H1 (cell line): ENCODE data around the gene GPSM3. TPM values are rescaled to one million over a fixed set of nuclear protein-coding genes. Genes with fewer than 3 reads are reported as not detected.

Source experiments
- CTCF ChIA-PET: fragments of 300-600 bp; sonication (Branson Sonifier 250); formaldehyde crosslinking; loops from one replicate; lab custom pipeline; 2021; ENCODE audit not compliant: partially characterized antibody; lab: Charles Lee
- POLR2A ChIA-PET: fragments of 300-600 bp; sonication (Branson Sonifier 250); formaldehyde crosslinking; loops from one replicate; lab custom pipeline; 2021; ENCODE audit warnings: inconsistent platforms; ENCODE audit not compliant: partially characterized antibody; lab: Charles Lee
- DNase-seq, 2 experiments: peaks; one replicate each; pipeline versions ENCODE4 v3.0.0 to v3.0.0-alpha.2; 2010 to 2022; ENCODE audit warnings: low spot score in 2 of 2, low read depth in 1 of 2, mixed read lengths in 1 of 2
- FAIRE-seq: peaks from 2 replicates; lab custom pipeline; 2011; peaks lifted over from hg19 to GRCh38; lab: Jason Lieb, UNC
- H2AFZ ChIP-seq: 2 replicates; pipeline ENCODE4 v1.8.1; 2012; ENCODE audit warnings: low read length, inconsistent platforms
- H2AK5ac ChIP-seq: 2 replicates; pipeline ENCODE4 v1.6.1; 2013; ENCODE audit warnings: low read depth, low read length
- H2BK120ac ChIP-seq: replicated peaks from 2 replicates; pipeline ENCODE3; 2013; ENCODE audit warnings: low read depth, low read length, inconsistent platforms
- H2BK12ac ChIP-seq: 2 replicates; pipeline ENCODE4 v1.6.1; 2013; ENCODE audit warnings: low read depth, low read length
- H2BK15ac ChIP-seq: 2 replicates; pipeline ENCODE4 v1.6.1; 2013; ENCODE audit warnings: low read length
- H2BK20ac ChIP-seq: 2 replicates; pipeline ENCODE4 v1.6.1; 2013; ENCODE audit warnings: low read length
- H2BK5ac ChIP-seq: 2 replicates; pipeline ENCODE4 v1.6.1; 2013; ENCODE audit warnings: low read depth, low read length
- H3K14ac ChIP-seq: 2 replicates; pipeline ENCODE4 v1.6.1; 2013; ENCODE audit warnings: inconsistent platforms; ENCODE audit not compliant: insufficient read length
- H3K18ac ChIP-seq: 2 replicates; pipeline ENCODE4 v1.6.1; 2013; ENCODE audit warnings: low read length; ENCODE audit errors: extremely low read depth
- H3K23ac ChIP-seq: 2 replicates; pipeline ENCODE4 v1.6.1; 2013; ENCODE audit warnings: inconsistent platforms; ENCODE audit not compliant: insufficient read length
- H3K23me2 ChIP-seq: 2 replicates; pipeline ENCODE4 v1.6.1; 2013; ENCODE audit warnings: low read depth, low read length
- H3K27ac ChIP-seq: 2 replicates; pipeline ENCODE4 v1.6.1; 2011; ENCODE audit warnings: low read depth, low read length, inconsistent platforms
- H3K27me3 ChIP-seq, 4 experiments: replicated peaks in 1 of 4; 1 replicate in 1 of 4; 2 replicates in 3 of 4; pipeline versions ENCODE4 v1.6.1 to v1.8.1; 2011 to 2013; ENCODE audit warnings: low read length in 3 of 4, mild to moderate bottlenecking in 3 of 4, inconsistent platforms in 2 of 4, mixed read lengths in 2 of 4, moderate library complexity in 1 of 4; ENCODE audit not compliant: control insufficient read depth in 3 of 4, insufficient read depth in 3 of 4; ENCODE audit errors: extremely low read depth in 1 of 4
- H3K36me3 ChIP-seq, 4 experiments: 2 replicates each; pipeline versions ENCODE4 v1.6.1 to v1.8.1; 2011 to 2013; ENCODE audit warnings: mild to moderate bottlenecking in 4 of 4, low read length in 3 of 4, moderate library complexity in 2 of 4, control low read depth in 1 of 4, inconsistent platforms in 1 of 4; ENCODE audit not compliant: insufficient read depth in 4 of 4, control insufficient read depth in 2 of 4
- H3K4ac ChIP-seq: replicated peaks from 2 replicates; pipeline ENCODE3; 2013; ENCODE audit warnings: low read length, low read depth, mixed read lengths, inconsistent platforms; ENCODE audit not compliant: insufficient read length
- H3K4me1 ChIP-seq, 4 experiments: replicated peaks in 1 of 4; 1 replicate in 1 of 4; 2 replicates in 3 of 4; pipeline versions ENCODE4 v1.6.1 to v1.8.1; 2011 to 2013; ENCODE audit warnings: low read length in 3 of 4, inconsistent platforms in 2 of 4, mixed read lengths in 1 of 4; ENCODE audit not compliant: insufficient read depth in 4 of 4, control insufficient read depth in 3 of 4
- H3K4me2 ChIP-seq, 2 experiments: 2 replicates each; pipeline versions ENCODE4 v1.6.1 to v1.8.1; 2011 to 2013; ENCODE audit warnings: low read depth in 2 of 2, low read length in 2 of 2, control low read depth in 1 of 2, inconsistent platforms in 1 of 2, mild to moderate bottlenecking in 1 of 2; ENCODE audit not compliant: insufficient read depth in 1 of 2
- H3K4me3 ChIP-seq, 4 experiments: fragments of 200-600, 300-600 bp in 1 of 4; sonication (generic), shearing (Covaris generic), sonication (Bioruptor Twin) in 1 of 4; 2 replicates each; pipeline versions ENCODE4 v1.5.1 to v1.8.1; 2011 to 2016; ENCODE audit warnings: low read length in 4 of 4, low read depth in 3 of 4, control low read depth in 2 of 4, inconsistent platforms in 2 of 4, mild to moderate bottlenecking in 2 of 4, mixed read lengths in 1 of 4, moderate library complexity in 1 of 4; ENCODE audit not compliant: insufficient read depth in 2 of 4; ENCODE audit errors: extremely low read depth in 1 of 4
- H3K56ac ChIP-seq: replicated peaks from 2 replicates; pipeline ENCODE3; 2013; ENCODE audit warnings: low read depth, mild to moderate bottlenecking, mixed read lengths, low read length, inconsistent platforms; ENCODE audit not compliant: insufficient read length
- H3K79me1 ChIP-seq: 2 replicates; pipeline ENCODE4 v1.6.1; 2013; ENCODE audit warnings: low read depth, low read length, control low read depth
- H3K79me2 ChIP-seq, 2 experiments: 2 replicates each; pipeline versions ENCODE4 v1.6.1 to v1.8.1; 2012 to 2013; ENCODE audit warnings: low read length in 2 of 2, mild to moderate bottlenecking in 2 of 2, inconsistent platforms in 1 of 2; ENCODE audit not compliant: insufficient read depth in 2 of 2, control insufficient read depth in 1 of 2
- H3K9ac ChIP-seq, 4 experiments: replicated peaks in 1 of 4; 1 replicate in 1 of 4; 2 replicates in 3 of 4; pipeline versions ENCODE4 v1.6.1 to v1.8.1; 2011 to 2013; ENCODE audit warnings: low read depth in 3 of 4, low read length in 3 of 4, control low read depth in 2 of 4, mild to moderate bottlenecking in 2 of 4, moderate library complexity in 2 of 4, inconsistent platforms in 1 of 4; ENCODE audit errors: extremely low read depth in 1 of 4
- H3K9me3 ChIP-seq, 2 experiments: 2 replicates each; pipeline versions ENCODE4 v1.6.1 to v1.8.1; 2012 to 2013; ENCODE audit warnings: mild to moderate bottlenecking in 2 of 2, moderate library complexity in 2 of 2, control low read depth in 1 of 2, inconsistent platforms in 1 of 2, low read depth in 1 of 2, low read length in 1 of 2, mixed read lengths in 1 of 2; ENCODE audit not compliant: insufficient read depth in 2 of 2
- H4K20me1 ChIP-seq, 2 experiments: replicated peaks in 1 of 2; 2 replicates each; pipeline versions ENCODE3 to v1.8.1; 2011 to 2013; ENCODE audit warnings: inconsistent platforms in 2 of 2, low read length in 2 of 2, mild to moderate bottlenecking in 1 of 2; ENCODE audit not compliant: insufficient read depth in 2 of 2, control insufficient read depth in 1 of 2
- H4K5ac ChIP-seq: 2 replicates; pipeline ENCODE4 v1.6.1; 2013; ENCODE audit warnings: low read length, low read depth, mixed read lengths, inconsistent platforms; ENCODE audit not compliant: insufficient read length
- H4K8ac ChIP-seq: 2 replicates; pipeline ENCODE4 v1.8.0; 2013; ENCODE audit warnings: mild to moderate bottlenecking, moderate library complexity, low read length, inconsistent platforms; ENCODE audit not compliant: insufficient read depth; ENCODE audit errors: extremely low read depth
- H4K91ac ChIP-seq: replicated peaks from 2 replicates; pipeline ENCODE3; 2013; ENCODE audit warnings: low read length, mixed read lengths, inconsistent platforms; ENCODE audit not compliant: insufficient read length
- KDM4A ChIP-seq: IDR thresholded peaks from one replicate; pipeline ENCODE4 v1.7.1; 2012; ENCODE audit warnings: low read depth, mild to moderate bottlenecking, moderate library complexity, low read length, inconsistent platforms; ENCODE audit not compliant: severe bottlenecking
- NANOG ChIP-seq: IDR thresholded peaks from 2 replicates; pipeline ENCODE4 v1.6.1; 2011; ENCODE audit warnings: low read length, low read depth, mild to moderate bottlenecking, inconsistent platforms; ENCODE audit not compliant: insufficient read depth, poor library complexity, severe bottlenecking
- TAF1 ChIP-seq: IDR thresholded peaks from 2 replicates; pipeline ENCODE4 v1.6.1; 2011; ENCODE audit warnings: mild to moderate bottlenecking, low read depth, low read length
- TBP ChIP-seq: IDR thresholded peaks from 2 replicates; pipeline ENCODE4 v1.6.1; 2011; ENCODE audit warnings: low read depth, low read length, improper control_type of control experiment
- YY1 ChIP-seq: IDR thresholded peaks from 2 replicates; pipeline ENCODE4 v1.6.1; 2011; ENCODE audit warnings: low read depth, mild to moderate bottlenecking, low read length
- WGBS, 2 experiments: shearing (Covaris generic) in 1 of 2; methylation state at CpG; one replicate each; pipeline versions ENCODE4 v1.1.6 to v1.1.7; 2013 to 2015; ENCODE audit warnings: low lambda C conversion rate in 2 of 2, mixed read lengths in 2 of 2, inconsistent platforms in 1 of 2, low coverage in 1 of 2, missing lambda C conversion rate in 1 of 2; ENCODE audit not compliant: insufficient replicate concordance in 2 of 2, insufficient coverage in 1 of 2, insufficient read length in 1 of 2; ENCODE audit errors: extremely low coverage in 1 of 2, missing lambda C conversion rate in 1 of 2; 5-methylcytosine and 5-hydroxymethylcytosine counted together
- polyA plus RNA-seq, 7 experiments: library from polyadenylated mRNA; depleted of rRNA in 3 of 7; stranded (reverse) in 5 of 7; unstranded in 2 of 7; fragments of >200 nt in 5 of 7; fragments of 200-250 nt in 2 of 7; gene quantifications; 1 replicate in 5 of 7; 2 replicates in 1 of 7; 4 replicates in 1 of 7; pipeline versions ENCODE4 v1.2.1 to v1.2.3, GENCODE V29; 2011 to 2013; ENCODE audit warnings: missing spikeins in 2 of 7, mixed read lengths in 2 of 7
- total RNA-seq: library from RNA; stranded (reverse); fragmentation: NEBNext Ultra II Directional; extraction: Animal tissue kit (Norgen Biotek cat#: 25700); gene quantifications from 2 replicates; pipeline ENCODE4 v1.2.1, GENCODE V29; 2021

The GPSM3 gene
- total and polyA plus RNA-seq, 2 of the 8 experiments (the other 6 are each of a cell fraction or from before 2014, with no cell fraction given) = 6.6 to 9.8 TPM

DNA sequence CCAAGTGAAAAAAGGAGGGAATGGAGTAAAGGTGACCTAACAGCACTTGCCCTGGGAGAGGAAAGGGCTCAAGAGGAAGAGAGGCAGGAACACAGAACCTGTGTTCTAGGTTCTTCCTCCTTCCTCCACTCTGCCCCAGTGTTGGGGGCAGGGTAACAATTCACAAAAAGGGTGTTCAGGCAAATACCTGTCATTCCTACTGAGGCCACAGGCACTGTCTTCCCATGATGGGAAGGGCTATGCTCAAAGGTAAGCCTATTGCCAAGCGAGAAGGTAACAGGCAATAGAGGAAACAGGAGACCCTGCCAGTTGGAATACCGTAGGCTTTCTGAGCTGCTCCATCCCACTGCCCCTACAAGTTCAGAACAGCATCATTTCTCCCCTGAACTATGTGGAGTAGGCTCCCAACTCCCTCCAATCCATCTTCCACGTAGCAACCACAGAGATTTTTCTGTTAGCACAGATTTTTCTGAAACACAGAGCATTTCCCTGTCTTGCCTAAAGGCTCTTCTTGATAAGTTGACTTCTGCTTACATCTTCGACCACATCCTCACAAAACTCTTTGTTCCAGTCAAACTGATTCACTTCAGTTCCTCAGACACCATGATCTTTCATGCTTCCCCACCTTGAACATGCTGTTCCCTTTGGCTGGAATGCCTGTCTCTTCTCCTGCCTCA lies 19.3 kb downstream of the GPSM3 start:
- H3K9ac ChIP-seq = no peak overlapping the region; a peak in 1 of 7 replicates
- ChIA-PET CTCF (interaction anchor here (0.9 to 2.4 kb wide), 5 partner anchors 24 to 55 kb away, joined by 3 to 7 read pairs (median 3); partner anchors contain the start of gene FKBPL), POLR2A (interaction anchor here (0.8 to 2.3 kb wide), 5 partner anchors 9 to 44 kb away, joined by 4 to 10 read pairs (median 6); partner anchors contain the start of gene EGFL8)
- H3K14ac ChIP-seq = no peak overlapping the region
- no peak overlapping the region for H2BK20ac ChIP-seq
- H2AFZ ChIP-seq = no peak overlapping the region
- no peak overlapping the region for H3K4me3 ChIP-seq
- H3K4ac ChIP-seq = no peak overlapping the region
- H2BK12ac ChIP-seq = no peak overlapping the region
- WGBS, 2 experiments = 67% methylated on average over 4 of the region's 4 CpGs; no CpG with 5 or more reads in 1 of the 2 experiments
- H2BK15ac ChIP-seq = no peak overlapping the region
- H3K23me2 ChIP-seq = peaks cover 19% of the 10 kb centered on the region
- no peak for FAIRE-seq
- H4K8ac ChIP-seq = no peak overlapping the region
- H2BK120ac ChIP-seq = no peak overlapping the region
- H4K20me1 ChIP-seq = peaks cover 8 to 9% of the 10 kb centered on the region in 2 experiments
- H2BK5ac ChIP-seq = 0 out of 2 replicates have a peak overlapping the region, but pooled peaks have one; percentile 19
- no peak overlapping the region for H3K27ac ChIP-seq
- peak overlapping the region; percentile 6 to 32; a peak in 2 of 4 replicates for H3K4me2 ChIP-seq
- H3K79me1 ChIP-seq = peaks cover 4% of the 10 kb centered on the region; the same call in 1 of the 2 replicates
- no peak overlapping the region for H3K18ac ChIP-seq
- peaks cover 13 to 38% of the 10 kb centered on the region in 2 experiments for H3K79me2 ChIP-seq
- H4K5ac ChIP-seq = no peak overlapping the region
- no peak for DNase-seq
- no peaks in the 10 kb centered on the region for H3K27me3 ChIP-seq
- peak overlapping the region; percentile 17; the same call in 1 of the 2 replicates for H2AK5ac ChIP-seq
- H3K4me1 ChIP-seq = peaks cover 3 to 13% (median 9%) of the 10 kb centered on the region in 4 experiments; a peak in 5 of 7 replicates
- no peaks in the 10 kb centered on the region for H3K9me3 ChIP-seq
- H4K91ac ChIP-seq = no peak overlapping the region
- peaks cover 4 to 26% (median 25%) of the 10 kb centered on the region in 4 experiments for H3K36me3 ChIP-seq
- no peak overlapping the region for H3K56ac ChIP-seq
- no peak overlapping the region for H3K23ac ChIP-seq
- no peak for TF ChIP-seq TBP
- TF ChIP-seq KDM4A = no peak
- no peak for TF ChIP-seq YY1
- no peak for TF ChIP-seq NANOG
- TF ChIP-seq TAF1 = no peak
